Measurements from ENCODE around the gene PAPSS1. TPM values are rescaled to one million over a fixed set of nuclear protein-coding genes. Genes with fewer than 3 reads are reported as not detected.
"Not testable (repeated sequence)": the region's sequence is repeated elsewhere in the genome, so short reads cannot be mapped to it uniquely, and the experiment has no call there.

The PAPSS1 gene
- total and polyA plus RNA-seq, 2 donors from 2014 or later = 28.1 to 47.7 TPM

GRCh38 chr4:107736924-107737448, 17.0 kb upstream of the PAPSS1 start:
- H3K9me3 ChIP-seq (ENCODE audit: control insufficient read depth in 2 of 3, insufficient read depth in 1 of 3, low read length in 3 of 3) = no peaks in the 10 kb centered on the region
- H3K9ac ChIP-seq (ENCODE audit: low read length in 3 of 3) = no peak overlapping the region
- TF ChIP-seq, protein P1, sequence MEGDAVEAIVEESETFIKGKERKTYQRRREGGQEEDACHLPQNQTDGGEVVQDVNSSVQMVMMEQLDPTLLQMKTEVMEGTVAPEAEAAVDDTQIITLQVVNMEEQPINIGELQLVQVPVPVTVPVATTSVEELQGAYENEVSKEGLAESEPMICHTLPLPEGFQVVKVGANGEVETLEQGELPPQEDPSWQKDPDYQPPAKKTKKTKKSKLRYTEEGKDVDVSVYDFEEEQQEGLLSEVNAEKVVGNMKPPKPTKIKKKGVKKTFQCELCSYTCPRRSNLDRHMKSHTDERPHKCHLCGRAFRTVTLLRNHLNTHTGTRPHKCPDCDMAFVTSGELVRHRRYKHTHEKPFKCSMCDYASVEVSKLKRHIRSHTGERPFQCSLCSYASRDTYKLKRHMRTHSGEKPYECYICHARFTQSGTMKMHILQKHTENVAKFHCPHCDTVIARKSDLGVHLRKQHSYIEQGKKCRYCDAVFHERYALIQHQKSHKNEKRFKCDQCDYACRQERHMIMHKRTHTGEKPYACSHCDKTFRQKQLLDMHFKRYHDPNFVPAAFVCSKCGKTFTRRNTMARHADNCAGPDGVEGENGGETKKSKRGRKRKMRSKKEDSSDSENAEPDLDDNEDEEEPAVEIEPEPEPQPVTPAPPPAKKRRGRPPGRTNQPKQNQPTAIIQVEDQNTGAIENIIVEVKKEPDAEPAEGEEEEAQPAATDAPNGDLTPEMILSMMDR (IDR thresholded peaks at IDR 0.05; ENCODE audit: borderline replicate concordance, extremely low read depth, insufficient read depth) = peak; percentile 67
- DNase-seq = peak in 3 of 5 donors; percentile 50 to 63 (median 54)
- peaks cover 0 to 3% (median 2%) of the 10 kb centered on the region in 3 donors for H3K4me1 ChIP-seq (ENCODE audit: control insufficient read depth in 2 of 3, insufficient read depth in 2 of 3, low read depth in 1 of 3, low read length in 3 of 3)
- H3K27me3 ChIP-seq (ENCODE audit: control insufficient read depth, insufficient read depth, low read length) = no peaks in the 10 kb centered on the region
- H3K4me3 ChIP-seq (ENCODE audit: low read length in 3 of 3) = no peak overlapping the region
- H3K27ac ChIP-seq (ENCODE audit: low read depth in 2 of 2, low read length in 2 of 2) = no peak overlapping the region
- intact Hi-C loops (cut with DNase I) = no loop called here
- H3K36me3 ChIP-seq (ENCODE audit: control insufficient read depth in 2 of 3, insufficient read depth in 3 of 3, low read length in 3 of 3) = no peaks in the 10 kb centered on the region
- FAIRE-seq = no peak

DNA sequence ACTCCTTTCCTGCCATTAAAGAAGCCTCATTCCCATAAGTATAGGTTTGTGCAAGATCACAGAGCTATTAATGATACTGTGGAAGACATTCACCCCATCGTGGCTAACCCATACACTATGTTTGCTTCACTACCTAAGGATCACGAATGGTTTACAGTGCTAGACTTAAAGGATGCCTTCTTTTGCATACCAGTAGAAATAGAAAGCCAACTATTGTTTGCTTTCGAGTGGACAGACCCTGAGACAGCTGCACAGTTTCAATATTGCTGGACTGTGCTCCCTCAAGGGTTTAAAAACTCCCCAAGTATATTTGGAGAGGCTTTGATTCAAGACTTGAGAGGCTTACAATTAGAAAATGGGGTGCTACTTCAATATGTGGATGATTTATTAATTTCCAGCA, 16.0 kb upstream of the PAPSS1 start:
- Histone ChIP-seq H3K36me3 (ENCODE audit: control insufficient read depth in 2 of 3, insufficient read depth in 3 of 3, low read length in 3 of 3) (no peaks in the 10 kb centered on the region), H3K27ac (ENCODE audit: low read depth in 2 of 2, low read length in 2 of 2) (no peak overlapping the region), H3K9ac (ENCODE audit: low read length in 3 of 3) (no peak overlapping the region), H3K9me3 (ENCODE audit: control insufficient read depth in 2 of 3, insufficient read depth in 1 of 3, low read length in 3 of 3) (no peaks in the 10 kb centered on the region), H3K4me1 (ENCODE audit: control insufficient read depth in 2 of 3, insufficient read depth in 2 of 3, low read depth in 1 of 3, low read length in 3 of 3) (peaks cover 0 to 3% (median 2%) of the 10 kb centered on the region in 3 donors), H3K27me3 (ENCODE audit: control insufficient read depth, insufficient read depth, low read length) (no peaks in the 10 kb centered on the region), H3K4me3 (ENCODE audit: low read length in 3 of 3) (no peak overlapping the region)
- DNase-seq (no peak), FAIRE-seq (no peak)
- intact Hi-C loops (cut with DNase I) = no loop called here
- TF ChIP-seq, protein P1 (IDR thresholded peaks at IDR 0.05; ENCODE audit: borderline replicate concordance, extremely low read depth, insufficient read depth) = no peak

GRCh38 chr4:107734120-107734519, 14.1 kb upstream of the PAPSS1 start:
- H3K9me3 ChIP-seq (ENCODE audit: control insufficient read depth in 2 of 3, insufficient read depth in 1 of 3, low read length in 3 of 3) = no peaks in the 10 kb centered on the region
- H3K36me3 ChIP-seq (ENCODE audit: control insufficient read depth in 2 of 3, insufficient read depth in 3 of 3, low read length in 3 of 3) = no peaks in the 10 kb centered on the region
- no peaks in the 10 kb centered on the region for H3K27me3 ChIP-seq (ENCODE audit: control insufficient read depth, insufficient read depth, low read length)
- intact Hi-C loops (cut with DNase I) = no loop called here
- TF ChIP-seq, protein P1 (IDR thresholded peaks at IDR 0.05; ENCODE audit: borderline replicate concordance, extremely low read depth, insufficient read depth) = peak; percentile 5
- H3K27ac ChIP-seq (ENCODE audit: low read depth in 2 of 2, low read length in 2 of 2) = no peak overlapping the region
- no peak overlapping the region for H3K9ac ChIP-seq (ENCODE audit: low read length in 3 of 3)
- DNase-seq (no peak), FAIRE-seq (no peak)
- H3K4me3 ChIP-seq (ENCODE audit: low read length in 3 of 3) = no peak overlapping the region
- H3K4me1 ChIP-seq (ENCODE audit: control insufficient read depth in 2 of 3, insufficient read depth in 2 of 3, low read depth in 1 of 3, low read length in 3 of 3) = no peaks in the 10 kb centered on the region

GRCh38 chr4:107733431-107733925, 13.4 kb upstream of the PAPSS1 start:
- Histone ChIP-seq H3K9ac (ENCODE audit: low read length in 3 of 3) (no peak overlapping the region), H3K4me1 (ENCODE audit: control insufficient read depth in 2 of 3, insufficient read depth in 2 of 3, low read depth in 1 of 3, low read length in 3 of 3) (no peaks in the 10 kb centered on the region), H3K36me3 (ENCODE audit: control insufficient read depth in 2 of 3, insufficient read depth in 3 of 3, low read length in 3 of 3) (no peaks in the 10 kb centered on the region), H3K4me3 (ENCODE audit: low read length in 3 of 3) (no peak overlapping the region), H3K27ac (ENCODE audit: low read depth in 2 of 2, low read length in 2 of 2) (no peak overlapping the region), H3K27me3 (ENCODE audit: control insufficient read depth, insufficient read depth, low read length) (no peaks in the 10 kb centered on the region), H3K9me3 (ENCODE audit: control insufficient read depth in 2 of 3, insufficient read depth in 1 of 3, low read length in 3 of 3) (no peaks in the 10 kb centered on the region)
- intact Hi-C loops (cut with DNase I) = no loop called here
- FAIRE-seq (no peak), DNase-seq (no peak)
- TF ChIP-seq, protein P1 (IDR thresholded peaks at IDR 0.05; ENCODE audit: borderline replicate concordance, extremely low read depth, insufficient read depth) = no peak

GRCh38 chr4:107729050-107729449, 9.0 kb upstream of the PAPSS1 start:
- H3K9me3 ChIP-seq (ENCODE audit: control insufficient read depth in 2 of 3, insufficient read depth in 1 of 3, low read length in 3 of 3); H3K36me3 ChIP-seq (ENCODE audit: control insufficient read depth in 2 of 3, insufficient read depth in 3 of 3, low read length in 3 of 3); H3K27me3 ChIP-seq (ENCODE audit: control insufficient read depth, insufficient read depth, low read length); H3K9ac ChIP-seq (ENCODE audit: low read length in 3 of 3); H3K4me1 ChIP-seq (ENCODE audit: control insufficient read depth in 2 of 3, insufficient read depth in 2 of 3, low read depth in 1 of 3, low read length in 3 of 3); H3K27ac ChIP-seq (ENCODE audit: low read depth in 2 of 2, low read length in 2 of 2); H3K4me3 ChIP-seq (ENCODE audit: low read length in 3 of 3); FAIRE-seq; DNase-seq; intact Hi-C loops (cut with DNase I): not testable (repeated sequence)

All from kidney (tissue), 14 donors.